ENCODE measurements around the gene STK39.

Gene STK39

DNA sequence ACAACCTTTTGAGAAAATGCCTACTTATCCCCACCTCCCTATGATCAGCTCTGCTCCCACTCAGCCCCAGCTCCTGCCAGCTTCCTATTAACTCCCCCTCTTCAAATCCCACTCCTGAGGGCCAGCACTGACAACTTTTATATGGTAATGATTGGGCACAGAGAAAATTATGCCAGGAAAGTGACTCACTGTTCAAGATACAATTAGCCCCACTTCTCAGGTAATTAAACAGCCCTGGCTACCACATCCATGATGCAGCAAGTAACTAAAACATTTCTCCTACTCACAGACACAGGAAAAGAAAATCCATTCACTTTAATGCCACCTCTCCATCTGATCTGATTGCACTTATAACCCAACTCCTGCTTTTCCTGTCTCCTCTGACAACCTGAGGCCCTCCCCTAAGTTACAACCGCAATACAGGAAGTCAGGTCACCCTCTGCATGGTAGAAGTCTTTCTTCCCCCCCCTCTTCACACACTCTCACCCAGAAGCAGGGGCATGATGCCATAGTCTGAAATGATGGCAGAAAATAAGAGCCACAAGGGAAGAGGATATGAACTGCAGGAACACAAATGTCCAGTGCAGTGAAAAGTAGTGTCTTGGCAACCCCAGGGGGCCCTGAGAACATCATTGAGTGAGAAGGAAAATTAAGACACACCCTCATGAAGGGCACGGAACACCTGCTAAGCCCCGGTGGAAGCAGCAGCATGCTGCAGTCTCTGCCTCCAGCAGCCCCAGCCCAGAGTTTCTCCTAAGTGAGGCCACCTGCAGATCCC, 54.4 kb downstream of the STK39 start:
- Histone ChIP-seq H3K27me3 (ENCODE audit: control insufficient read depth in 1 of 2, insufficient read depth in 2 of 2, low read length in 2 of 2) (no peaks in the 10 kb centered on the region), H3K9me3 (ENCODE audit: control insufficient read depth in 2 of 2, low read length in 2 of 2) (no peaks in the 10 kb centered on the region), H3K4me1 (ENCODE audit: control insufficient read depth, insufficient read depth, low read length) (peaks cover 26% of the 10 kb centered on the region), H3K36me3 (ENCODE audit: control insufficient read depth in 2 of 2, insufficient read depth in 2 of 2, low read length in 2 of 2) (no peaks in the 10 kb centered on the region), H3K9ac (ENCODE audit: low read length in 2 of 2) (no peak overlapping the region), H3K4me3 (ENCODE audit: low read length in 2 of 2) (no peak overlapping the region), H3K27ac (ENCODE audit: low read length) (no peak overlapping the region)

- H3K4me1 ChIP-seq (ENCODE audit: control insufficient read depth, insufficient read depth, low read length), result peaks cover 30% of the 10 kb centered on the region
- H3K27ac ChIP-seq (ENCODE audit: low read length), result no peak overlapping the region
These were observed 55.2 kb downstream of the STK39 start for GRCh38 chr2:168191955-168192785.

GRCh38 chr2:168190590-168191336, 56.6 kb downstream of the STK39 start:
- Histone ChIP-seq H3K9me3 (ENCODE audit: control insufficient read depth in 2 of 2, low read length in 2 of 2) (no peaks in the 10 kb centered on the region), H3K4me3 (ENCODE audit: low read length in 2 of 2) (no peak overlapping the region), H3K27me3 (ENCODE audit: control insufficient read depth in 1 of 2, insufficient read depth in 2 of 2, low read length in 2 of 2) (no peaks in the 10 kb centered on the region), H3K4me1 (ENCODE audit: control insufficient read depth, insufficient read depth, low read length) (peaks cover 30% of the 10 kb centered on the region), H3K36me3 (ENCODE audit: control insufficient read depth in 2 of 2, insufficient read depth in 2 of 2, low read length in 2 of 2) (no peaks in the 10 kb centered on the region), H3K9ac (ENCODE audit: low read length in 2 of 2) (no peak overlapping the region), H3K27ac (ENCODE audit: low read length) (no peak overlapping the region)

More at GRCh38 chr2:168191955-168192785, 55.2 kb downstream of the STK39 start:
- no peaks in the 10 kb centered on the region for H3K9me3 ChIP-seq (ENCODE audit: control insufficient read depth in 2 of 2, low read length in 2 of 2)
- H3K27me3 ChIP-seq (ENCODE audit: control insufficient read depth in 1 of 2, insufficient read depth in 2 of 2, low read length in 2 of 2), result no peaks in the 10 kb centered on the region
- H3K36me3 ChIP-seq (ENCODE audit: control insufficient read depth in 2 of 2, insufficient read depth in 2 of 2, low read length in 2 of 2), result no peaks in the 10 kb centered on the region
- no peak overlapping the region for H3K4me3 ChIP-seq (ENCODE audit: low read length in 2 of 2)
- no peak overlapping the region for H3K9ac ChIP-seq (ENCODE audit: low read length in 2 of 2)

GRCh38 chr2:168189835-168190569, 57.4 kb downstream of the STK39 start:
- H3K27me3 ChIP-seq (ENCODE audit: control insufficient read depth in 1 of 2, insufficient read depth in 2 of 2, low read length in 2 of 2), result no peaks in the 10 kb centered on the region
- no peak overlapping the region for H3K4me3 ChIP-seq (ENCODE audit: low read length in 2 of 2)
- peaks cover 30% of the 10 kb centered on the region for H3K4me1 ChIP-seq (ENCODE audit: control insufficient read depth, insufficient read depth, low read length)
- no peaks in the 10 kb centered on the region for H3K9me3 ChIP-seq (ENCODE audit: control insufficient read depth in 2 of 2, low read length in 2 of 2)
- H3K36me3 ChIP-seq (ENCODE audit: control insufficient read depth in 2 of 2, insufficient read depth in 2 of 2, low read length in 2 of 2), result no peaks in the 10 kb centered on the region
- H3K27ac ChIP-seq (ENCODE audit: low read length), result no peak overlapping the region
- no peak overlapping the region for H3K9ac ChIP-seq (ENCODE audit: low read length in 2 of 2)

DNA sequence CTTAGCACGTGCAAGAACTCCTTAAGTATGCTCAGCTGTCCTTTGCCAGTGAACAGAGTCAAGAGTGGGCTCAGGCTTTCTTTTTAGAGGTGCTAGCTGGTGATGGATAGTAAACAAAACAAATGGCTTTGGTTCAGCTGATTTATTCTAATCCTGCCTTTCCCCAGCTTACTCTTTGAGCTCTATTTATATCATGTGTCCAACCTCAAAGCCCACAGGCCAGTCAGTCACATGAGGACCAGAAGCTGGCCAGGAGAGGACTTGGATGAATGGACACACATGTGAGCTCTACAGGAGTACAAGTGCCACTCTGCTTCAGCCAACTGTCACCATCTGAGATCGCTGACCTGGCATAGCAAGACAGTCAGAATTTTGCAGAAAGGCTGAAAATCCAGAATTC, 59.4 kb downstream of the STK39 start:
- Histone ChIP-seq H3K4me1 (ENCODE audit: control insufficient read depth, insufficient read depth, low read length) (peaks cover 28% of the 10 kb centered on the region), H3K9me3 (ENCODE audit: control insufficient read depth in 2 of 2, low read length in 2 of 2) (no peaks in the 10 kb centered on the region), H3K27ac (ENCODE audit: low read length) (no peak overlapping the region), H3K9ac (ENCODE audit: low read length in 2 of 2) (no peak overlapping the region), H3K27me3 (ENCODE audit: control insufficient read depth in 1 of 2, insufficient read depth in 2 of 2, low read length in 2 of 2) (no peaks in the 10 kb centered on the region), H3K4me3 (ENCODE audit: low read length in 2 of 2) (no peak overlapping the region), H3K36me3 (ENCODE audit: control insufficient read depth in 2 of 2, insufficient read depth in 2 of 2, low read length in 2 of 2) (no peaks in the 10 kb centered on the region)

GRCh38 chr2:168186452-168186851, 60.9 kb downstream of the STK39 start:
- peaks cover 12% of the 10 kb centered on the region for H3K4me1 ChIP-seq (ENCODE audit: control insufficient read depth, insufficient read depth, low read length)
- H3K4me3 ChIP-seq (ENCODE audit: low read length in 2 of 2), result no peak overlapping the region
- no peak overlapping the region for H3K9ac ChIP-seq (ENCODE audit: low read length in 2 of 2)
- no peak overlapping the region for H3K27ac ChIP-seq (ENCODE audit: low read length)
- H3K9me3 ChIP-seq (ENCODE audit: control insufficient read depth in 2 of 2, low read length in 2 of 2), result no peaks in the 10 kb centered on the region
- peaks cover 0 to 1% of the 10 kb centered on the region in 2 donors for H3K36me3 ChIP-seq (ENCODE audit: control insufficient read depth in 2 of 2, insufficient read depth in 2 of 2, low read length in 2 of 2)
- H3K27me3 ChIP-seq (ENCODE audit: control insufficient read depth in 1 of 2, insufficient read depth in 2 of 2, low read length in 2 of 2), result no peaks in the 10 kb centered on the region

GRCh38 chr2:168185583-168186274, 61.7 kb downstream of the STK39 start:
- no peaks in the 10 kb centered on the region for H3K9me3 ChIP-seq (ENCODE audit: control insufficient read depth in 2 of 2, low read length in 2 of 2)
- H3K27me3 ChIP-seq (ENCODE audit: control insufficient read depth in 1 of 2, insufficient read depth in 2 of 2, low read length in 2 of 2), result no peaks in the 10 kb centered on the region
- H3K4me3 ChIP-seq (ENCODE audit: low read length in 2 of 2), result no peak overlapping the region
- peaks cover 11% of the 10 kb centered on the region for H3K4me1 ChIP-seq (ENCODE audit: control insufficient read depth, insufficient read depth, low read length)
- H3K9ac ChIP-seq (ENCODE audit: low read length in 2 of 2), result no peak overlapping the region
- H3K27ac ChIP-seq (ENCODE audit: low read length), result no peak overlapping the region
- H3K36me3 ChIP-seq (ENCODE audit: control insufficient read depth in 2 of 2, insufficient read depth in 2 of 2, low read length in 2 of 2), result peaks cover 0 to 3% of the 10 kb centered on the region in 2 donors

GRCh38 chr2:168184681-168185513, 62.5 kb downstream of the STK39 start:
- no peak overlapping the region for H3K27ac ChIP-seq (ENCODE audit: low read length)
- H3K27me3 ChIP-seq (ENCODE audit: control insufficient read depth in 1 of 2, insufficient read depth in 2 of 2, low read length in 2 of 2), result no peaks in the 10 kb centered on the region
- peaks cover 9% of the 10 kb centered on the region for H3K4me1 ChIP-seq (ENCODE audit: control insufficient read depth, insufficient read depth, low read length)
- peaks cover 0 to 3% of the 10 kb centered on the region in 2 donors for H3K36me3 ChIP-seq (ENCODE audit: control insufficient read depth in 2 of 2, insufficient read depth in 2 of 2, low read length in 2 of 2)
- no peak overlapping the region for H3K9ac ChIP-seq (ENCODE audit: low read length in 2 of 2)
- no peaks in the 10 kb centered on the region for H3K9me3 ChIP-seq (ENCODE audit: control insufficient read depth in 2 of 2, low read length in 2 of 2)
- no peak overlapping the region for H3K4me3 ChIP-seq (ENCODE audit: low read length in 2 of 2)

GRCh38 chr2:168183308-168183997, 63.9 kb downstream of the STK39 start:
- peaks cover 8% of the 10 kb centered on the region for H3K4me1 ChIP-seq (ENCODE audit: control insufficient read depth, insufficient read depth, low read length)
- H3K9me3 ChIP-seq (ENCODE audit: control insufficient read depth in 2 of 2, low read length in 2 of 2), result no peaks in the 10 kb centered on the region
- H3K4me3 ChIP-seq (ENCODE audit: low read length in 2 of 2), result no peak overlapping the region
- H3K9ac ChIP-seq (ENCODE audit: low read length in 2 of 2), result no peak overlapping the region
- H3K27ac ChIP-seq (ENCODE audit: low read length), result no peak overlapping the region
- H3K27me3 ChIP-seq (ENCODE audit: control insufficient read depth in 1 of 2, insufficient read depth in 2 of 2, low read length in 2 of 2), result no peaks in the 10 kb centered on the region
- peaks cover 0 to 3% of the 10 kb centered on the region in 2 donors for H3K36me3 ChIP-seq (ENCODE audit: control insufficient read depth in 2 of 2, insufficient read depth in 2 of 2, low read length in 2 of 2)
